HUES6 (cell line): ENCODE measurements around the gene SLA2.
"Not testable (repeated sequence)": the region's sequence is repeated elsewhere in the genome, so short reads cannot be mapped to it uniquely, and the experiment has no call there.

Source experiments
- H3K27ac ChIP-seq: 2 replicates; pipeline ENCODE4 v1.7.0; 2013; ENCODE audit warnings: low read depth, mild to moderate bottlenecking, low read length, inconsistent platforms
- H3K27me3 ChIP-seq: 2 replicates; pipeline ENCODE4 v1.6.1; 2013; ENCODE audit warnings: low read length; ENCODE audit not compliant: control insufficient read depth, insufficient read depth
- H3K36me3 ChIP-seq: 2 replicates; pipeline ENCODE4 v1.6.1; 2013; ENCODE audit warnings: low read length; ENCODE audit not compliant: control insufficient read depth, insufficient read depth
- H3K4me1 ChIP-seq: 2 replicates; pipeline ENCODE4 v1.6.1; 2013; ENCODE audit warnings: low read length; ENCODE audit not compliant: control insufficient read depth, insufficient read depth
- H3K4me3 ChIP-seq: 2 replicates; pipeline ENCODE4 v1.5.1; 2013; ENCODE audit warnings: low read depth, low read length
- H3K9ac ChIP-seq: one replicate; pipeline ENCODE4 v1.6.1; 2013; ENCODE audit warnings: mild to moderate bottlenecking, low read length
- H3K9me3 ChIP-seq: 2 replicates; pipeline ENCODE4 v1.6.1; 2013; ENCODE audit warnings: low read depth, low read length; ENCODE audit not compliant: control insufficient read depth, insufficient read depth

Gene SLA2

GRCh38 chr20:36629719-36630681 lies 16.0 kb downstream of the SLA2 start:
- no peak overlapping the region for H3K4me3 ChIP-seq
- peak overlapping the region; percentile 4 for H3K9ac ChIP-seq
- H3K9me3 ChIP-seq, result no peaks in the 10 kb centered on the region
- no peaks in the 10 kb centered on the region for H3K27me3 ChIP-seq
- no peak overlapping the region for H3K27ac ChIP-seq
- no peaks in the 10 kb centered on the region for H3K4me1 ChIP-seq
- no peaks in the 10 kb centered on the region for H3K36me3 ChIP-seq

- H3K36me3 ChIP-seq, result no peaks in the 10 kb centered on the region
- no peaks in the 10 kb centered on the region for H3K9me3 ChIP-seq
- H3K27me3 ChIP-seq, result no peaks in the 10 kb centered on the region
- no peak overlapping the region for H3K9ac ChIP-seq
- no peak overlapping the region for H3K27ac ChIP-seq
- H3K4me3 ChIP-seq, result no peak overlapping the region
- peaks cover 9% of the 10 kb centered on the region for H3K4me1 ChIP-seq
Measured at GRCh38 chr20:36628076-36628475, 17.9 kb downstream of the SLA2 start.

- Histone ChIP-seq H3K27ac (no peak overlapping the region), H3K27me3 (no peaks in the 10 kb centered on the region), H3K4me3 (no peak overlapping the region), H3K4me1 (peaks cover 9% of the 10 kb centered on the region), H3K9ac (no peak overlapping the region), H3K36me3 (no peaks in the 10 kb centered on the region), H3K9me3 (no peaks in the 10 kb centered on the region)
Measured at GRCh38 chr20:36624944-36625324, 21.1 kb downstream of the SLA2 start.

- Histone ChIP-seq H3K4me3 (no peak overlapping the region), H3K9me3 (no peaks in the 10 kb centered on the region), H3K27ac (no peak overlapping the region), H3K36me3 (no peaks in the 10 kb centered on the region), H3K9ac (no peak overlapping the region), H3K4me1 (peaks cover 9% of the 10 kb centered on the region), H3K27me3 (no peaks in the 10 kb centered on the region)
Measured at GRCh38 chr20:36624068-36624943, 21.7 kb downstream of the SLA2 start.

GRCh38 chr20:36623444-36623843 lies 22.6 kb downstream of the SLA2 start:
- no peak overlapping the region for H3K4me3 ChIP-seq
- H3K9me3 ChIP-seq, result no peaks in the 10 kb centered on the region
- H3K9ac ChIP-seq, result no peak overlapping the region
- no peak overlapping the region for H3K27ac ChIP-seq
- H3K27me3 ChIP-seq, result no peaks in the 10 kb centered on the region
- H3K36me3 ChIP-seq, result no peaks in the 10 kb centered on the region
- peaks cover 9% of the 10 kb centered on the region for H3K4me1 ChIP-seq

GRCh38 chr20:36620917-36621316 lies 25.1 kb downstream of the SLA2 start:
- Histone ChIP-seq H3K27ac (no peak overlapping the region), H3K4me3 (no peak overlapping the region), H3K4me1 (peaks cover 9% of the 10 kb centered on the region), H3K36me3 (no peaks in the 10 kb centered on the region), H3K9ac (no peak overlapping the region), H3K27me3 (no peaks in the 10 kb centered on the region), H3K9me3 (no peaks in the 10 kb centered on the region)

- H3K27ac ChIP-seq, result no peak overlapping the region
- no peaks in the 10 kb centered on the region for H3K9me3 ChIP-seq
- no peak overlapping the region for H3K4me3 ChIP-seq
- no peaks in the 10 kb centered on the region for H3K27me3 ChIP-seq
- H3K4me1 ChIP-seq, result no peaks in the 10 kb centered on the region
- H3K9ac ChIP-seq, result no peak overlapping the region
- H3K36me3 ChIP-seq, result peaks cover 57% of the 10 kb centered on the region
Measured at GRCh38 chr20:36614781-36615557, 31.0 kb downstream of the SLA2 start.

- Histone ChIP-seq H3K36me3 (peaks cover 67% of the 10 kb centered on the region), H3K27ac (no peak overlapping the region), H3K4me1 (no peaks in the 10 kb centered on the region), H3K9me3 (no peaks in the 10 kb centered on the region), H3K4me3 (no peak overlapping the region), H3K27me3 (no peaks in the 10 kb centered on the region), H3K9ac (no peak overlapping the region)
Measured at GRCh38 chr20:36613974-36614373, 32.0 kb downstream of the SLA2 start.

- peaks cover 83% of the 10 kb centered on the region for H3K36me3 ChIP-seq
- no peaks in the 10 kb centered on the region for H3K27me3 ChIP-seq
- no peak overlapping the region for H3K9ac ChIP-seq
- no peaks in the 10 kb centered on the region for H3K9me3 ChIP-seq
- H3K4me3 ChIP-seq, result no peak overlapping the region
- 0 out of 2 replicates have a peak, but pooled peaks cover 4% of the 10 kb centered on the region for H3K4me1 ChIP-seq
- no peak overlapping the region for H3K27ac ChIP-seq
Measured at GRCh38 chr20:36611625-36612024, 34.4 kb downstream of the SLA2 start.

GRCh38 chr20:36608388-36608728 lies 37.6 kb downstream of the SLA2 start:
- not testable (repeated sequence) for H3K27me3 ChIP-seq, H3K9ac ChIP-seq, H3K27ac ChIP-seq, H3K4me1 ChIP-seq, H3K9me3 ChIP-seq, H3K4me3 ChIP-seq
- H3K36me3 ChIP-seq, result peaks cover 59% of the 10 kb centered on the region
